Osteocyte (in vitro differentiated cells): Measurements from ENCODE around the gene KIF5C. TPM values are rescaled to one million over a fixed set of nuclear protein-coding genes. Genes with fewer than 3 reads are reported as not detected.

ENCODE experiments used
- DNase-seq: peaks from one replicate; pipeline ENCODE4 v3.0.0; 2021; ENCODE audit warnings: mixed read lengths; ENCODE audit not compliant: unreplicated experiment; ENCODE audit errors: extremely low spot score
- H3K27ac Mint-ChIP-seq: one replicate; pipeline ENCODE4 v1.8.0; 2021; ENCODE audit warnings: mild to moderate bottlenecking, mixed read lengths; ENCODE audit not compliant: unreplicated experiment
- H3K27me3 Mint-ChIP-seq: one replicate; pipeline ENCODE4 v1.8.0; 2021; ENCODE audit warnings: mixed read lengths; ENCODE audit not compliant: unreplicated experiment
- H3K36me3 Mint-ChIP-seq: one replicate; pipeline ENCODE4 v1.8.0; 2021; ENCODE audit warnings: mixed read lengths; ENCODE audit not compliant: unreplicated experiment
- H3K4me1 Mint-ChIP-seq: one replicate; pipeline ENCODE4 v1.8.0; 2021; ENCODE audit warnings: mixed read lengths; ENCODE audit not compliant: unreplicated experiment
- H3K4me3 Mint-ChIP-seq: one replicate; pipeline ENCODE4 v1.8.0; 2021; ENCODE audit warnings: mild to moderate bottlenecking, moderate library complexity, mixed read lengths; ENCODE audit not compliant: unreplicated experiment
- H3K9me3 Mint-ChIP-seq: one replicate; pipeline ENCODE4 v1.8.0; 2021; ENCODE audit warnings: mixed read lengths; ENCODE audit not compliant: unreplicated experiment
- CTCF ChIP-seq: fragments of 200-600 bp; sonication (generic); IDR thresholded peaks from 2 replicates; pipeline ENCODE4 v1.5.0; 2021; ENCODE audit warnings: antibody characterized with exemption, mild to moderate bottlenecking, moderate library complexity
- total RNA-seq: library from RNA; stranded (reverse); gene quantifications from 2 replicates; pipeline ENCODE4 v1.2.1, GENCODE V29; 2021

Gene KIF5C
- total RNA-seq, 1 donor from 2014 or later: 10.2 TPM

GRCh38 chr2:148896136-148896535, 21.1 kb downstream of the KIF5C start:
- no peak overlapping the region for H3K4me3 Mint-ChIP-seq
- no peak overlapping the region for H3K27ac Mint-ChIP-seq
- TF ChIP-seq CTCF: no peak
- peaks cover 8% of the 10 kb centered on the region for H3K4me1 Mint-ChIP-seq
- no peaks in the 10 kb centered on the region for H3K27me3 Mint-ChIP-seq
- peaks cover 4% of the 10 kb centered on the region for H3K9me3 Mint-ChIP-seq
- DNase-seq: no peak
- no peaks in the 10 kb centered on the region for H3K36me3 Mint-ChIP-seq

GRCh38 chr2:148899638-148900318, 24.8 kb downstream of the KIF5C start:
- no peak for TF ChIP-seq CTCF
- no peak overlapping the region for H3K4me3 Mint-ChIP-seq
- no peaks in the 10 kb centered on the region for H3K9me3 Mint-ChIP-seq
- DNase-seq: no peak
- H3K4me1 Mint-ChIP-seq: peaks cover 17% of the 10 kb centered on the region
- no peaks in the 10 kb centered on the region for H3K27me3 Mint-ChIP-seq
- H3K36me3 Mint-ChIP-seq: no peaks in the 10 kb centered on the region
- peak overlapping the region; percentile 66 for H3K27ac Mint-ChIP-seq

GRCh38 chr2:148900350-148900837, 25.4 kb downstream of the KIF5C start:
- no peak for DNase-seq
- no peaks in the 10 kb centered on the region for H3K27me3 Mint-ChIP-seq
- TF ChIP-seq CTCF: no peak
- no peaks in the 10 kb centered on the region for H3K9me3 Mint-ChIP-seq
- H3K27ac Mint-ChIP-seq: peak overlapping the region; percentile 66
- H3K4me3 Mint-ChIP-seq: no peak overlapping the region
- H3K36me3 Mint-ChIP-seq: no peaks in the 10 kb centered on the region
- peaks cover 21% of the 10 kb centered on the region for H3K4me1 Mint-ChIP-seq

- no peak overlapping the region for H3K4me3 Mint-ChIP-seq
- no peaks in the 10 kb centered on the region for H3K9me3 Mint-ChIP-seq
- no peaks in the 10 kb centered on the region for H3K36me3 Mint-ChIP-seq
- no peak for TF ChIP-seq CTCF
- H3K27ac Mint-ChIP-seq: no peak overlapping the region
- DNase-seq: no peak
- no peaks in the 10 kb centered on the region for H3K27me3 Mint-ChIP-seq
- peaks cover 28% of the 10 kb centered on the region for H3K4me1 Mint-ChIP-seq
These were observed 26.1 kb downstream of the KIF5C start for GRCh38 chr2:148901142-148901541.

GRCh38 chr2:148902798-148903197, 27.8 kb downstream of the KIF5C start:
- no peaks in the 10 kb centered on the region for H3K27me3 Mint-ChIP-seq

More at GRCh38 chr2:148902798-148903197, 27.8 kb downstream of the KIF5C start:
- no peak overlapping the region for H3K4me3 Mint-ChIP-seq
- H3K9me3 Mint-ChIP-seq: no peaks in the 10 kb centered on the region
- TF ChIP-seq CTCF: no peak
- H3K27ac Mint-ChIP-seq: peak overlapping the region; percentile 2
- DNase-seq: no peak
- H3K4me1 Mint-ChIP-seq: peaks cover 33% of the 10 kb centered on the region
- no peaks in the 10 kb centered on the region for H3K36me3 Mint-ChIP-seq
